NCI-H2196 treated with DMSO at 0.1 percent for 48 hours (cell line): ENCODE data around the gene TDRD10.
A peak's percentile ranks its signal among the peaks of the same experiment; 100 is the strongest.
"Not testable (repeated sequence)": the region's sequence is repeated elsewhere in the genome, so short reads cannot be mapped to it uniquely, and the experiment has no call there.

ENCODE experiments used
- DNase-seq: peaks from one replicate; lab custom pipeline; 2025; ENCODE audit not compliant: unreplicated experiment; lab: John Stamatoyannopoulos, UW

Gene TDRD10

GRCh38 chr1:154478639-154479038, 23.4 kb upstream of the TDRD10 start:
- no peak for DNase-seq

- DNase-seq = peak; percentile 73
These were observed 22.1 kb upstream of the TDRD10 start for GRCh38 chr1:154479764-154480421.

GRCh38 chr1:154481053-154481452, 21.0 kb upstream of the TDRD10 start:
- DNase-seq = no peak

- DNase-seq = peak; percentile 37
These were observed 17.8 kb upstream of the TDRD10 start for GRCh38 chr1:154483941-154484803.

- DNase-seq = no peak
These were observed 16.9 kb upstream of the TDRD10 start for GRCh38 chr1:154485106-154485505.

GRCh38 chr1:154485910-154486496, 16.0 kb upstream of the TDRD10 start:
- DNase-seq = no peak

GRCh38 chr1:154486756-154487155, 15.3 kb upstream of the TDRD10 start:
- not testable (repeated sequence) for DNase-seq

- no peak for DNase-seq
These were observed 13.1 kb upstream of the TDRD10 start for GRCh38 chr1:154488922-154489321.

GRCh38 chr1:154489695-154490274, 12.2 kb upstream of the TDRD10 start:
- no peak for DNase-seq

- DNase-seq = no peak
These were observed 11.7 kb upstream of the TDRD10 start for GRCh38 chr1:154490317-154490716.

GRCh38 chr1:154492115-154492514, 9.9 kb upstream of the TDRD10 start:
- no peak for DNase-seq

GRCh38 chr1:154493276-154493675, 8.7 kb upstream of the TDRD10 start:
- DNase-seq = no peak

- no peak for DNase-seq
These were observed 6.3 kb upstream of the TDRD10 start for GRCh38 chr1:154495496-154496273.

- DNase-seq = no peak
These were observed 5.6 kb upstream of the TDRD10 start for GRCh38 chr1:154496383-154496782.

GRCh38 chr1:154497026-154497806, 4.8 kb upstream of the TDRD10 start:
- DNase-seq = no peak

- DNase-seq = no peak
These were observed 2.6 kb upstream of the TDRD10 start for GRCh38 chr1:154499446-154499845.

GRCh38 chr1:154500533-154500932, 1.5 kb upstream of the TDRD10 start:
- DNase-seq = no peak

GRCh38 chr1:154501423-154502065, 475 bp upstream of the TDRD10 start:
- no peak for DNase-seq

GRCh38 chr1:154502744-154503115, 711 bp downstream of the TDRD10 start:
- no peak for DNase-seq

- DNase-seq = no peak
These were observed 1.9 kb downstream of the TDRD10 start for GRCh38 chr1:154503898-154504297.
